ENCODE results near the gene DENND4A.

GRCh38 chr15:65767264-65767595, 24.9 kb downstream of the DENND4A start:
- TF ChIP-seq CTCF (IDR thresholded peaks at IDR 0.05 in 2 of 3, conservative IDR thresholded peaks at IDR 0.05 in 1 of 3; ENCODE audit: control insufficient read depth in 2 of 3, extremely low read depth in 1 of 3, insufficient read depth in 1 of 3, low read depth in 3 of 3, low read length in 3 of 3) (no peak), RB1 (IDR thresholded peaks at IDR 0.05; ENCODE audit: borderline replicate concordance) (no peak), POLR2AphosphoS5 (IDR thresholded peaks at IDR 0.05; ENCODE audit: low read length) (no peak), POLR2A (IDR thresholded peaks at IDR 0.05; ENCODE audit: low read depth, low read length) (no peak), ZNF217 (IDR thresholded peaks at IDR 0.05) (no peak), ASH2L (IDR thresholded peaks at IDR 0.05; ENCODE audit: borderline replicate concordance, low read depth) (no peak), SIN3A (IDR thresholded peaks at IDR 0.05; ENCODE audit: low read depth, low read length) (no peak), EZH2 (IDR thresholded peaks at IDR 0.05; ENCODE audit: borderline replicate concordance, control insufficient read depth, low read depth, low read length) (no peak), FOXK2 (IDR thresholded peaks at IDR 0.05) (no peak), CREB1 (IDR thresholded peaks at IDR 0.05; ENCODE audit: low read depth) (no peak)
- TF ChIP-seq, protein P1, sequence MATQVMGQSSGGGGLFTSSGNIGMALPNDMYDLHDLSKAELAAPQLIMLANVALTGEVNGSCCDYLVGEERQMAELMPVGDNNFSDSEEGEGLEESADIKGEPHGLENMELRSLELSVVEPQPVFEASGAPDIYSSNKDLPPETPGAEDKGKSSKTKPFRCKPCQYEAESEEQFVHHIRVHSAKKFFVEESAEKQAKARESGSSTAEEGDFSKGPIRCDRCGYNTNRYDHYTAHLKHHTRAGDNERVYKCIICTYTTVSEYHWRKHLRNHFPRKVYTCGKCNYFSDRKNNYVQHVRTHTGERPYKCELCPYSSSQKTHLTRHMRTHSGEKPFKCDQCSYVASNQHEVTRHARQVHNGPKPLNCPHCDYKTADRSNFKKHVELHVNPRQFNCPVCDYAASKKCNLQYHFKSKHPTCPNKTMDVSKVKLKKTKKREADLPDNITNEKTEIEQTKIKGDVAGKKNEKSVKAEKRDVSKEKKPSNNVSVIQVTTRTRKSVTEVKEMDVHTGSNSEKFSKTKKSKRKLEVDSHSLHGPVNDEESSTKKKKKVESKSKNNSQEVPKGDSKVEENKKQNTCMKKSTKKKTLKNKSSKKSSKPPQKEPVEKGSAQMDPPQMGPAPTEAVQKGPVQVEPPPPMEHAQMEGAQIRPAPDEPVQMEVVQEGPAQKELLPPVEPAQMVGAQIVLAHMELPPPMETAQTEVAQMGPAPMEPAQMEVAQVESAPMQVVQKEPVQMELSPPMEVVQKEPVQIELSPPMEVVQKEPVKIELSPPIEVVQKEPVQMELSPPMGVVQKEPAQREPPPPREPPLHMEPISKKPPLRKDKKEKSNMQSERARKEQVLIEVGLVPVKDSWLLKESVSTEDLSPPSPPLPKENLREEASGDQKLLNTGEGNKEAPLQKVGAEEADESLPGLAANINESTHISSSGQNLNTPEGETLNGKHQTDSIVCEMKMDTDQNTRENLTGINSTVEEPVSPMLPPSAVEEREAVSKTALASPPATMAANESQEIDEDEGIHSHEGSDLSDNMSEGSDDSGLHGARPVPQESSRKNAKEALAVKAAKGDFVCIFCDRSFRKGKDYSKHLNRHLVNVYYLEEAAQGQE (IDR thresholded peaks at IDR 0.05; ENCODE audit: low read depth, low read length): no peak

Measured in GM12878 (cell line).